Measurements from ENCODE around the gene VIL1.
A peak's percentile ranks its signal among the peaks of the same experiment; 100 is the strongest.

VIL1 gene

DNA sequence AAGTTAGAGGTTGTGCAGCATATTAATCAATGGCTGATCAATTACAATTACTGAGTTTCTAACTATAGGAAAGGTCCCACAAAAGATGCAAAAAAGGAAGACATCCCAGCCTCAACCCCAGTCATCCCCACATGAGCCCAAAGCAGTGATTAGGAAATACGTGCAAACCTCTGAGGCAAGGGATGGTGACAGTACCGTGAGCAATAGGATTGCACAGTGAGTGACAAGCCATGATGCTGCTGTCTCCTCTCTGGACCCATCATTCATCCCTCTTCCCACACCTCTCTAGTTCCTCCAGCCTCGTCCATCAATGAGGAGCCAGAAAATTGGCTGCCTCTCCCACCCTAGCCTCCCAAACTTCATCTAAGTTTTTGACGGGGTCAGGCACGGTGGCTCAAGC, 40.9 kb upstream of the VIL1 start:
- no peaks in the 10 kb centered on the region for H3K9me3 Mint-ChIP-seq
- no peak for DNase-seq
- no peaks in the 10 kb centered on the region for H3K36me3 Mint-ChIP-seq (ENCODE audit: low read depth)
- H3K4me3 Mint-ChIP-seq, result no peak overlapping the region
- peaks cover 7% of the 10 kb centered on the region for H3K4me1 Mint-ChIP-seq
- peaks cover 31% of the 10 kb centered on the region for H3K27me3 Mint-ChIP-seq (ENCODE audit: low read depth, poor library complexity)
- TF ChIP-seq, protein P1, sequence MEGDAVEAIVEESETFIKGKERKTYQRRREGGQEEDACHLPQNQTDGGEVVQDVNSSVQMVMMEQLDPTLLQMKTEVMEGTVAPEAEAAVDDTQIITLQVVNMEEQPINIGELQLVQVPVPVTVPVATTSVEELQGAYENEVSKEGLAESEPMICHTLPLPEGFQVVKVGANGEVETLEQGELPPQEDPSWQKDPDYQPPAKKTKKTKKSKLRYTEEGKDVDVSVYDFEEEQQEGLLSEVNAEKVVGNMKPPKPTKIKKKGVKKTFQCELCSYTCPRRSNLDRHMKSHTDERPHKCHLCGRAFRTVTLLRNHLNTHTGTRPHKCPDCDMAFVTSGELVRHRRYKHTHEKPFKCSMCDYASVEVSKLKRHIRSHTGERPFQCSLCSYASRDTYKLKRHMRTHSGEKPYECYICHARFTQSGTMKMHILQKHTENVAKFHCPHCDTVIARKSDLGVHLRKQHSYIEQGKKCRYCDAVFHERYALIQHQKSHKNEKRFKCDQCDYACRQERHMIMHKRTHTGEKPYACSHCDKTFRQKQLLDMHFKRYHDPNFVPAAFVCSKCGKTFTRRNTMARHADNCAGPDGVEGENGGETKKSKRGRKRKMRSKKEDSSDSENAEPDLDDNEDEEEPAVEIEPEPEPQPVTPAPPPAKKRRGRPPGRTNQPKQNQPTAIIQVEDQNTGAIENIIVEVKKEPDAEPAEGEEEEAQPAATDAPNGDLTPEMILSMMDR (IDR thresholded peaks at IDR 0.05), result no peak
- no peak overlapping the region for H3K27ac Mint-ChIP-seq

DNA sequence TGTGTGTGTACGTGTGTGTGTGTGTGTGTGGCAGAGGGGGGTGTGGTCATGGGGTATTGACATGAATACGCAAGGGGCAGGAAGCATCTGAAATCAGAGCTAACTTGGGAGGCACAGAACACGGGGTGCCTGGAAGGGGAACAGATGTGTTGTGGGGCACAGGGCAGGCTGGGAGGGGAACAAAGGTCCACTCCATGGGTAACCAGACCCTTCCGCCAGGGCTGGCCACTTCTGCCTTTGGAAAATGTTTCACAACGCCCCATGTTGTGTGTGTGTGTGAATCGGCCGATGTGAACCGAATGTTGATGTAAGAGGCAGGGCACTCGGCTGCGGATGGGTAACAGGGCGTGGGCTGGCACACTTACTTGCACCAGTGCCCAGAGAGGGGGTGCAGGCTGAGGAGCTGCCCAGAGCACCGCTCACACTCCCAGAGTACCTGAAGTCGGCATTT, 37.0 kb upstream of the VIL1 start, which contains the start of gene SLC11A1:
Gene SLC11A1 (plus strand): TSS at position 358 of the 451 bp plus-strand sequence. CDS start 96 bp downstream, outside the sequence.
- Mint-ChIP-seq H3K27me3 (ENCODE audit: low read depth, poor library complexity) (peaks cover 33% of the 10 kb centered on the region), H3K36me3 (ENCODE audit: low read depth) (no peaks in the 10 kb centered on the region), H3K4me1 (peaks cover 7% of the 10 kb centered on the region), H3K4me3 (no peak within 1 kb of the TSS), H3K9me3 (no peaks in the 10 kb centered on the region), H3K27ac (peak within 1 kb of the TSS; percentile 29)
- DNase-seq, result no peak
- TF ChIP-seq, protein P1 (IDR thresholded peaks at IDR 0.05), result no peak

DNA sequence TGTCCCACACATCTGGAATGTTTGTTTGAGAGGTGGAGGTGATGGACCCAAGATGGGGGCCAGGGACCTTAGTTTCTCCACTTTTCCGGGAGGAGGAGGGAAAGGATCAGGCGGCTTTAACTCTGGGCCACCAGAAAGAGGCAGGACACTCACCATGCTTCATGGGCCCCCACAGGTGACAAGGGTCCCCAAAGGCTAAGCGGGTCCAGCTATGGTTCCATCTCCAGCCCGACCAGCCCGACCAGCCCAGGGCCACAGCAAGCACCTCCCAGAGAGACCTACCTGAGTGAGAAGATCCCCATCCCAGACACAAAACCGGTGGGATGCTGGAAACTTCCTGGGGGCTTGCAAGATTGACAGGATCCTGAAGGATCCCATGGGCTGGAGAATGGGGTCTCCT, 36.1 kb upstream of the VIL1 start:
- no peak for DNase-seq
- TF ChIP-seq, protein P1 (IDR thresholded peaks at IDR 0.05), result no peak
- peaks cover 7% of the 10 kb centered on the region for H3K4me1 Mint-ChIP-seq
- H3K36me3 Mint-ChIP-seq (ENCODE audit: low read depth), result no peaks in the 10 kb centered on the region
- H3K4me3 Mint-ChIP-seq, result no peak overlapping the region
- H3K9me3 Mint-ChIP-seq, result no peaks in the 10 kb centered on the region
- no peak overlapping the region for H3K27ac Mint-ChIP-seq
- peaks cover 33% of the 10 kb centered on the region for H3K27me3 Mint-ChIP-seq (ENCODE audit: low read depth, poor library complexity)

DNA sequence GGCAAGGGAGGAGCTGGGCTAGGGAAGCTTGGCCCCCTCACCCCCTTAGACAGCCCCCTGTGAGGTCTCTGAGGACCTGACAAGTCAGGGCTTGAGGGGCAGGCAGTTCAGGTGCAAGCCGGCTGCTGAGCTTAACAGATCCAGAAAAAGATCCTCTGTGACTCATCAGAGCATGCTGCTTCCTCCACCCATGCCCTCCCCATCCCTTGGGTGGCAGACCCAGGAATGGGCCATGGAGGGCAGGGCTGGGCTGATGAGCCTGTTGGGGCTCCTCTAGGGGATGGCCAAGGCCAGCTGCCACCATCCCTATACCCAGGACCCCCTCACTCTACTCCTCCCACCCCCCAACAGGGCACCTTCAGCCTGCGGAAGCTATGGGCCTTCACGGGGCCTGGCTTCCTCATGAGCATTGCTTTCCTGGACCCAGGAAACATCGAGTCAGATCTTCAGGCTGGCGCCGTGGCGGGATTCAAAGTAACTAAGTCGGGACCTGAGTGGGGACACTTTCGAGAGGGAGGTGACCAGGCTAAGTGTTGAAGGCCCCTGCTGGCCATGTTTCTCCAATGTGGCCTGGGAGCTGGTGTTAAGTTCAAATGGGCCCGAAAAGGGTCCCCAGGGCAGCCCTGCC, 34.9 kb upstream of the VIL1 start:
- peaks cover 7% of the 10 kb centered on the region for H3K4me1 Mint-ChIP-seq
- DNase-seq, result no peak
- no peak overlapping the region for H3K4me3 Mint-ChIP-seq
- TF ChIP-seq, protein P1 (IDR thresholded peaks at IDR 0.05), result no peak
- peaks cover 31% of the 10 kb centered on the region for H3K27me3 Mint-ChIP-seq (ENCODE audit: low read depth, poor library complexity)
- H3K27ac Mint-ChIP-seq, result peak overlapping the region; percentile 39
- no peaks in the 10 kb centered on the region for H3K9me3 Mint-ChIP-seq
- H3K36me3 Mint-ChIP-seq (ENCODE audit: low read depth), result no peaks in the 10 kb centered on the region

DNA sequence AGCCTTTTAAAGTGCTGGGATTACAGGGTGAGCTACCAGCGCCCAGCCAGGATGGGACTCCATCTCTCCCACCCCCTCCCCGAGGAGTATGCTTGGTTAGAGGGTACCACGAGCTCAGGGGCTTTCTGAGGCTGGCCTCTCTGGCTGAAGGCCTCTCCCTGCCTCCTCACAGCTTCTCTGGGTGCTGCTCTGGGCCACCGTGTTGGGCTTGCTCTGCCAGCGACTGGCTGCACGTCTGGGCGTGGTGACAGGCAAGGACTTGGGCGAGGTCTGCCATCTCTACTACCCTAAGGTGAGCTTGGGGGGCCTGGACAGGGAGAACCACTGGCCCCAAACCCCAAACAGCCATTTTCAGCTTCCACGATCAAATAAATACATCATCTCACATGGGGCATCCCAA, 33.9 kb upstream of the VIL1 start:
- H3K27ac Mint-ChIP-seq, result no peak overlapping the region
- no peaks in the 10 kb centered on the region for H3K36me3 Mint-ChIP-seq (ENCODE audit: low read depth)
- DNase-seq, result no peak
- no peaks in the 10 kb centered on the region for H3K9me3 Mint-ChIP-seq
- peaks cover 33% of the 10 kb centered on the region for H3K27me3 Mint-ChIP-seq (ENCODE audit: low read depth, poor library complexity)
- no peak overlapping the region for H3K4me3 Mint-ChIP-seq
- peaks cover 7% of the 10 kb centered on the region for H3K4me1 Mint-ChIP-seq
- TF ChIP-seq, protein P1 (IDR thresholded peaks at IDR 0.05), result no peak
